Mucosa of descending colon (tissue), 3 donors: ENCODE measurements around the gene LIPH. TPM values are rescaled to one million over a fixed set of nuclear protein-coding genes. Genes with fewer than 3 reads are reported as not detected.
"Not testable (repeated sequence)": the region's sequence is repeated elsewhere in the genome, so short reads cannot be mapped to it uniquely, and the experiment has no call there.

Experiments used
- ATAC-seq: fragments of 200-7000 bp; cut with Tn5 transposase; one replicate; pipeline ENCODE4 v1.9.1; 2020; ENCODE audit warnings: mild to moderate bottlenecking, moderate library complexity
- DNase-seq, 3 donors: peaks; one replicate each; pipeline ENCODE4 v3.0.0-alpha.2; 2020
- H3K36me3 ChIP-seq: fragments of 200-600 bp; one replicate; pipeline ENCODE4 v1.8.0; 2021; ENCODE audit warnings: low read depth, mild to moderate bottlenecking
- H3K4me1 ChIP-seq: fragments of 200-600 bp; one replicate; pipeline ENCODE4 v1.8.0; 2021; ENCODE audit warnings: low read depth, mild to moderate bottlenecking
- H3K4me3 ChIP-seq: fragments of 200-600 bp; one replicate; pipeline ENCODE4 v1.8.0; 2021; ENCODE audit warnings: mild to moderate bottlenecking
- H3K9me3 ChIP-seq: fragments of 200-600 bp; one replicate; pipeline ENCODE4 v1.8.0; 2021; ENCODE audit warnings: mild to moderate bottlenecking
- CTCF ChIP-seq: fragments of 200-600 bp; IDR thresholded peaks from one replicate; pipeline ENCODE4 v1.8.0; 2022; ENCODE audit warnings: antibody characterized with exemption, mild to moderate bottlenecking
- intact Hi-C, 2 donors: fragments of 100-400 bp; cut with DNase I in 1 of 2; cut with micrococcal nuclease in 1 of 2; formaldehyde crosslinking; loops; one replicate each; pipeline versions ENCODE4 v1.11.0 to v1.11.1; 2022; cut with DNase I, micrococcal nuclease
- total RNA-seq, 3 donors: library from RNA; stranded (reverse); fragmentation: NEBNext Ultra II Directional in 2 of 3; extraction: Animal tissue kit (Norgen Biotek cat#: 25700) in 2 of 3; gene quantifications; one replicate each; pipeline versions ENCODE4 v1.2.1 to v1.2.4, GENCODE V29; 2021 to 2023
- donor health status: DM: no; HTN: no; CAD: no; lungs with moderate emphysema.
- donor health status: DM: no; HTN: no; CAD: no.
- donor health status: DM: no; HTN: yes; CAD: no.

Gene LIPH
- total RNA-seq, 3 donors from 2014 or later: 46.3 to 165 (median 122) TPM

GRCh38 chr3:185473290-185473815 lies 79.0 kb downstream of the LIPH start:
- no peaks in the 10 kb centered on the region for H3K4me1 ChIP-seq
- peaks cover 3% of the 10 kb centered on the region for H3K36me3 ChIP-seq
- DNase-seq: no peak
- intact Hi-C loops: no loop called here
- no peak for ATAC-seq
- no peaks in the 10 kb centered on the region for H3K9me3 ChIP-seq
- no peak for TF ChIP-seq CTCF
- H3K4me3 ChIP-seq: no peak overlapping the region

DNA sequence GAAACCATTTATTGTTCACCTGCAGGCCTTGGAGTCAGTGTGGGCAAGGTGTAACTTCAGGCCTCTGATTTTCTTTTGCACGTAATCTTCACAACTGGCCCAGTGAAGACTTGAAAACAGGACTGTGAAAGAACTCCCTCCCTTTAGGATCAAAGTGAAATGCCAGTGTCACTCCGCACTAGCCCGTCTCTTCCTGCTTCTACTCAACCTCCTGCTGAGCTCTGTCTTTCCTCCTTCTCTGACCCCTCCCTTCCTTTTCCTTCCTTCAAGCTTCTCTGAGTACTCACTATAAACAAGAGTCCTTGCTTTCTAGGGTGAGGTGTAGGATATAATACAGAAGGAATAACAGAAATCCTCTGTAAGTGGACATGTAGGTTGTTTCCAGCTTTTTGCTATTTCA lies 82.1 kb downstream of the LIPH start:
- Histone ChIP-seq H3K36me3 (peaks cover 3% of the 10 kb centered on the region), H3K4me1 (no peaks in the 10 kb centered on the region), H3K9me3 (no peaks in the 10 kb centered on the region), H3K4me3 (no peak overlapping the region)
- TF ChIP-seq CTCF: no peak
- DNase-seq (no peak), ATAC-seq (peak; percentile 75)
- intact Hi-C loops: no loop called here

GRCh38 chr3:185469542-185469941 lies 82.8 kb downstream of the LIPH start:
- DNase-seq: no peak
- Histone ChIP-seq H3K36me3 (peaks cover 3% of the 10 kb centered on the region), H3K9me3 (no peaks in the 10 kb centered on the region), H3K4me3 (no peak overlapping the region), H3K4me1 (no peaks in the 10 kb centered on the region)
- intact Hi-C loops: no loop called here
- ATAC-seq: peak; percentile 65
- no peak for TF ChIP-seq CTCF

GRCh38 chr3:185466123-185466522 lies 86.3 kb downstream of the LIPH start:
- H3K36me3 ChIP-seq, DNase-seq, H3K4me1 ChIP-seq, intact Hi-C loops, ATAC-seq, H3K4me3 ChIP-seq, H3K9me3 ChIP-seq: not testable (repeated sequence)

- intact Hi-C loops: no loop called here
- H3K9me3 ChIP-seq: no peaks in the 10 kb centered on the region
- H3K4me1 ChIP-seq: no peaks in the 10 kb centered on the region
- no peak overlapping the region for H3K4me3 ChIP-seq
- DNase-seq (no peak), ATAC-seq (no peak)
- H3K36me3 ChIP-seq: no peaks in the 10 kb centered on the region
- no peak for TF ChIP-seq CTCF
Observed at GRCh38 chr3:185465471-185465870, 86.9 kb downstream of the LIPH start.

DNA sequence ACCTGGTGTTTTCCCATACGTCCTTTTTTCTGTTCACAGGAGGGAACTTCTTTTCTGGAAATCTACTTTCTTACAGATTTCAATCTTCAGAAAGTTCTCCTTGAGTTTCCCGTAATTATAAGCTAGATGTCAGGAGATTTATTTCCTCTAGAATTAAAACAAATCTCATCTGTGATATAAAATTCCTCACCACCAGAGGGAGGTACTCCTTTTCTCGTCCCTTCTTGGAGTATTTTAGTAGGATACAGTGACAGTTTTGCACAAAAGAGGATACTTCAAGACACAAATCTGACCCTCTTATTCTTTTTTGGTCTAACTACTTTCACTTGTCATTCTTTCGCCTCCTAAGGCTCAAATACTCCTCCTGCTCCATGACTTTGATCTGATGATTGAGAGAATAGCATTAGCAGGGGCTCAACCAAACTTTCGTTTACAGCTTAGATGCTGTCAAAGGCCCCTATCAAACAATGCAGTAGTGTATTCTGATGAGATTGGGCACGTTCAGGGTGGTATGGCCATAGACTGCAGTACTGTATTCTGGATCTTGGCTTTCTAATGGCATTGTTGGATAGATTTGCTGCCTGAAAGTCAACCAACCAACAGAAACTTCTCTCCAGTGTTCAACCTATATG lies 91.6 kb downstream of the LIPH start:
- Histone ChIP-seq H3K4me1 (no peaks in the 10 kb centered on the region), H3K4me3 (no peak overlapping the region), H3K36me3 (no peaks in the 10 kb centered on the region), H3K9me3 (no peaks in the 10 kb centered on the region)
- TF ChIP-seq CTCF: no peak
- DNase-seq: no peak
- intact Hi-C loops: no loop called here
- ATAC-seq: peak; percentile 38
